Astrocyte of the cerebellum (primary cell): ENCODE results near the gene HECTD4.
"Not testable (repeated sequence)": the region's sequence is repeated elsewhere in the genome, so short reads cannot be mapped to it uniquely, and the experiment has no call there.

Experiments
- DNase-seq: peaks from one replicate; pipeline ENCODE4 v3.0.0-alpha.2; 2011; ENCODE audit warnings: low read depth
- H3K4me3 ChIP-seq: 2 replicates; pipeline ENCODE4 v1.5.1; 2011; ENCODE audit warnings: mild to moderate bottlenecking, low read depth, low read length, moderate library complexity
- CTCF ChIP-seq: IDR thresholded peaks from 2 replicates; pipeline ENCODE4 v1.5.1; 2012; ENCODE audit warnings: low read length, low read depth, moderate library complexity, mild to moderate bottlenecking; ENCODE audit errors: missing control alignments
- in situ Hi-C: cut with HindIII; loops from 2 replicates; pipeline ENCODE4 v1.10.0; 2017; ENCODE audit warnings: low sequenced_read_pairs

HECTD4 gene

DNA sequence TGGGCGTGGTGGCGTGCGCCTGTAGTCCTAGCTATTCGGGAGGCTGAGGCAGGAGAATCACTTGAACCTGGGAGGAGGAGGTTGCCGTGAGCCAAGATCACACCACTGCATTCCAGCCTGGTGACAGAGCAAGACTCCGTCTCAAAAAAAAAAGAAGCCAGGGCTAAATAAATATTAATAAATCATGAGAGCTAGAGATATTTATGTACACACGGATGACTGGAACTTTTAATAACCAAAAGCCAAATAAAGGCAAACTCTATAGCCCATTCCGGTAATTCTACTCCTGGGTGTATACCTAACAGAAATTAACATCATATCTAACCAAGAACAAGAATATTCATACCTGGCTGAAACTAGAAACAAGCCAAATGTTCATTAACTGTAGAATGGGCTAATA lies 264.5 kb downstream of the HECTD4 start:
- no peak for DNase-seq
- no peak overlapping the region for H3K4me3 ChIP-seq
- no peak for TF ChIP-seq CTCF
- in situ Hi-C loops, result no loop called here

- DNase-seq, result peak; percentile 53
- in situ Hi-C loops, result no loop called here
- no peak overlapping the region for H3K4me3 ChIP-seq
- no peak for TF ChIP-seq CTCF
These were observed 265.8 kb downstream of the HECTD4 start for GRCh38 chr12:112116232-112117060.

DNA sequence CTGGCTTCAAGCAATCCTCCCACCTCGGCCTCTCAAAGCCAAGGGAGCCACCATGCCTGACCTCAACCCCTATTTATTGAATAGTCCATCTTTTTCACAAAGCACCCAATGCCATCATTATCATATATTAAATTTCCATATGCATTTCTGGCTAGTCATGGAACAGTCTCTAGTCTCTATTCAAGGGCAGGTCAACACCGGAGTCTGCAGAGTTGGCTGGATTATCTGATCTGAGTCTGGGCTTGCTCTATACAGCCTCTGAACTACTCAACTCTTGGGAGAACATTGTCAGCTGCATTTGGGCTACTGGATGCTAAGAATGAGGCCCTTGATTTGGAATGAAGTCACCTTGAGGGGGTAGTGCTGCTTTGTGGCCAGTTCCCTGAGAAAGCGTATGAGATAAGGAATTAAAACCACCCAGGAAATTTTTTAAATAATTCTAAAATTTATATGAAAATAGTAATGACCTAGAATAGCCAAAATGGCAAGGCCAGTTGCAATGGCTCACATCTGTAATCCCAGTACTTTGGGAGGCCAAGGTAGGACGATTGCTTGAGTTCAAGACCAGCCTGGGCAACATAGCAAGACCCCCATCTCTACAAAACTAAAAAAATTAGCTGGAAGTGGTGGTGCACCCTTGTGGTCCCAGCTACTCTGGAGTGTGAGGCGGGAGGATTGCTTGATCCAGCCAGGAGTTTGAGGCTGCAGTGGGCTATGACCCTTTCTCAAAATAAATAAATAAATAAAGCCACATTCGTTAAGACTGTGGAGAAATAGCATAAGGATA lies 266.8 kb downstream of the HECTD4 start:
- no peak for TF ChIP-seq CTCF
- in situ Hi-C loops, result no loop called here
- no peak for DNase-seq
- H3K4me3 ChIP-seq, result no peak overlapping the region

- TF ChIP-seq CTCF, result no peak
- no peak overlapping the region for H3K4me3 ChIP-seq
- in situ Hi-C loops, result no loop called here
- no peak for DNase-seq
These were observed 269.7 kb downstream of the HECTD4 start for GRCh38 chr12:112112409-112113133.

DNA sequence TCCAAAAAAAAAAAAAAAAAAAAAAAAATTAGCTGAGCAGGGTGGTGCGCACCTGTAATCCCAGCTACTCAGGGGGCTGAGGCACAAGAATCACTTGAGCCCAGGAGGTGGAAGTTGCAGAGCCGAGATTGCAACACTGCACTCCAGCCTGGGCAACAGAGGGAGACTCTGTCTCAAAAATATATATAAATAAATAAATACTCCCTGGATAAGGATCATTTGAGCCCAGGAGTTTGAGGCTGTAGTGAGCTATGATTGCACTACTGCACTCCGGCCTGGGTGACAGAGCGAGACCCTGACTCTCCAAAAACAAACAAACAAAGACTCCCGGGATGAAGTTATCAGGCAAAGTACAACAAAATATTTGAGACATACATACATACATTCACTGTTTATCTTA lies 270.3 kb downstream of the HECTD4 start:
- no peak for TF ChIP-seq CTCF
- no peak for DNase-seq
- no peak overlapping the region for H3K4me3 ChIP-seq
- in situ Hi-C loops, result no loop called here

GRCh38 chr12:112110787-112111662 lies 271.2 kb downstream of the HECTD4 start:
- DNase-seq, H3K4me3 ChIP-seq, in situ Hi-C loops: not testable (repeated sequence)
